Ascending aorta (tissue), 2 donors: ENCODE results near the gene TMPO. TPM values are rescaled to one million over a fixed set of nuclear protein-coding genes. Genes with fewer than 3 reads are reported as not detected.

Experiments used
- DNase-seq, 2 donors: peaks; one replicate each; pipeline ENCODE4 v3.0.0-alpha.2; 2019; ENCODE audit warnings: low spot score in 2 of 2
- H3K27ac ChIP-seq, 2 donors: fragments of 200-600 bp; sonication (generic); one replicate each; pipeline ENCODE4 v1.5.1; 2016 to 2017; ENCODE audit warnings: mild to moderate bottlenecking in 1 of 2
- H3K27me3 ChIP-seq: fragments of 200-600 bp; sonication (generic); one replicate; pipeline ENCODE4 v1.5.1; 2017
- H3K36me3 ChIP-seq, 2 donors: fragments of 200-600 bp; sonication (generic); one replicate each; pipeline ENCODE4 v1.5.1; 2016
- H3K4me1 ChIP-seq, 2 donors: fragments of 200-600 bp; sonication (generic); one replicate each; pipeline ENCODE4 v1.5.1; 2016 to 2017; ENCODE audit warnings: mild to moderate bottlenecking in 1 of 2
- H3K4me3 ChIP-seq, 2 donors: fragments of 200-600 bp; sonication (generic); one replicate each; pipeline ENCODE4 v1.5.1; 2016 to 2017; ENCODE audit warnings: mild to moderate bottlenecking in 1 of 2
- H3K9me3 ChIP-seq, 2 donors: fragments of 200-600 bp; sonication (generic); one replicate each; pipeline ENCODE4 v1.5.1; 2016
- intact Hi-C: fragments of 100-400 bp; cut with DNase I; formaldehyde crosslinking; loops from one replicate; pipeline ENCODE4 v1.15.1; 2023
- total RNA-seq: library from RNA; depleted of rRNA; stranded (reverse); fragments of >200 nt; gene quantifications from one replicate; pipeline ENCODE4 v1.1.0, GENCODE V29; 2016
- TF ChIP-seq, protein P1 (sequence below), 3 experiments: fragments of 200-600 bp in 2 of 3; fragments of 450-650 bp in 1 of 3; sonication (generic) in 2 of 3; IDR thresholded peaks; one replicate each; pipeline ENCODE4 v1.5.1; 2016 to 2019; ENCODE audit warnings: antibody characterized with exemption in 3 of 3, mild to moderate bottlenecking in 1 of 3, moderate library complexity in 1 of 3

The TMPO gene
- total RNA-seq, 1 donor from 2014 or later: 80.6 TPM

DNA sequence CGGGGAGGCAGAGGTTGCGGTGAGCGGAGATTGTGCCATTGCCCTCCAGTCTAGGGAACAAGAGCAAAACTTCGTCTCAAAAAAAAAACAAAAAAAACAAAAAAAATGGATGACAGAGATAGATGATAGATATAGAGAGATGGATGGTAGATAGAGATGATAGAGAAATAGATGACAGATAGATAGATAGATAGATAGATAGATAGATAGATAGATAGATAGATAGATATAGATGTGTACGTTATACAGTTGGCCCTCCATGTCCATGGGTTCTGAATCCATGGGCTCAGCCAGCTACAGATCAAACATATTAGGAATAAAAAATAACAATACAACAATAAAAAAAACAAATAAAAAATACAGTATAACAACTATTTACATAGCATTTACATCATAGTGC lies 65.3 kb downstream of the TMPO start:
- H3K4me3 ChIP-seq: no peak overlapping the region
- H3K36me3 ChIP-seq: no peaks in the 10 kb centered on the region
- H3K4me1 ChIP-seq: no peaks in the 10 kb centered on the region
- DNase-seq: no peak
- H3K9me3 ChIP-seq: no peaks in the 10 kb centered on the region
- no peak overlapping the region for H3K27ac ChIP-seq
- intact Hi-C loops: no loop called here
- no peaks in the 10 kb centered on the region for H3K27me3 ChIP-seq
- TF ChIP-seq, protein P1, sequence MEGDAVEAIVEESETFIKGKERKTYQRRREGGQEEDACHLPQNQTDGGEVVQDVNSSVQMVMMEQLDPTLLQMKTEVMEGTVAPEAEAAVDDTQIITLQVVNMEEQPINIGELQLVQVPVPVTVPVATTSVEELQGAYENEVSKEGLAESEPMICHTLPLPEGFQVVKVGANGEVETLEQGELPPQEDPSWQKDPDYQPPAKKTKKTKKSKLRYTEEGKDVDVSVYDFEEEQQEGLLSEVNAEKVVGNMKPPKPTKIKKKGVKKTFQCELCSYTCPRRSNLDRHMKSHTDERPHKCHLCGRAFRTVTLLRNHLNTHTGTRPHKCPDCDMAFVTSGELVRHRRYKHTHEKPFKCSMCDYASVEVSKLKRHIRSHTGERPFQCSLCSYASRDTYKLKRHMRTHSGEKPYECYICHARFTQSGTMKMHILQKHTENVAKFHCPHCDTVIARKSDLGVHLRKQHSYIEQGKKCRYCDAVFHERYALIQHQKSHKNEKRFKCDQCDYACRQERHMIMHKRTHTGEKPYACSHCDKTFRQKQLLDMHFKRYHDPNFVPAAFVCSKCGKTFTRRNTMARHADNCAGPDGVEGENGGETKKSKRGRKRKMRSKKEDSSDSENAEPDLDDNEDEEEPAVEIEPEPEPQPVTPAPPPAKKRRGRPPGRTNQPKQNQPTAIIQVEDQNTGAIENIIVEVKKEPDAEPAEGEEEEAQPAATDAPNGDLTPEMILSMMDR (IDR thresholded peaks at IDR 0.05): no peak

GRCh38 chr12:98581101-98581500 lies 65.7 kb downstream of the TMPO start:
- DNase-seq: no peak
- Histone ChIP-seq H3K4me3 (no peak overlapping the region), H3K27me3 (no peaks in the 10 kb centered on the region), H3K36me3 (no peaks in the 10 kb centered on the region), H3K27ac (no peak overlapping the region), H3K4me1 (no peaks in the 10 kb centered on the region), H3K9me3 (no peaks in the 10 kb centered on the region)
- intact Hi-C loops: no loop called here
- TF ChIP-seq, protein P1 (IDR thresholded peaks at IDR 0.05): no peak

DNA sequence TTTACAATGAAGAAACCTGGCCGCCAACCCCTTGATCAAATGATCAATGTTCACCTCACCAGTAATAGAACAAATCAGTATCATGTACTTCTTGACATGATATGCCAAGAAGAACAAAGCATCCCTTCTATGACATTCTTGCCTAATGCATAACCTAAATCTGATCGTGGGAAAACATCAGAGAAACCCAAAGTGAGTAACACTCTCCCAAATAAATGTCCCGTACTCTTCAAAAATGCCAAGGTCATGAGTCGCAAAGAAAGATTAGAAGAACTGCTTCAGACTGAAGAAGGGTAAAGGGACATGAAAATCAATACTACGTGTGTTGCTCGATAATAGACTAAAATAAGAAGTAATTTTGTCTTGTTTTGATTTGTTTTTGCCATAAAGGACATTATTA lies 66.7 kb downstream of the TMPO start:
- Histone ChIP-seq H3K36me3 (no peaks in the 10 kb centered on the region), H3K4me1 (no peaks in the 10 kb centered on the region), H3K27ac (no peak overlapping the region), H3K27me3 (no peaks in the 10 kb centered on the region), H3K4me3 (no peak overlapping the region), H3K9me3 (no peaks in the 10 kb centered on the region)
- intact Hi-C loops: no loop called here
- TF ChIP-seq, protein P1 (IDR thresholded peaks at IDR 0.05): no peak
- no peak for DNase-seq

- Histone ChIP-seq H3K36me3 (no peaks in the 10 kb centered on the region), H3K4me1 (no peaks in the 10 kb centered on the region), H3K27ac (no peak overlapping the region), H3K27me3 (no peaks in the 10 kb centered on the region), H3K9me3 (no peaks in the 10 kb centered on the region), H3K4me3 (no peak overlapping the region)
- TF ChIP-seq, protein P1 (IDR thresholded peaks at IDR 0.05): no peak
- no peak for DNase-seq
- intact Hi-C loops: no loop called here
Measured at GRCh38 chr12:98587084-98587483, 71.7 kb downstream of the TMPO start.

- no peaks in the 10 kb centered on the region for H3K27me3 ChIP-seq
- peaks cover 0 to 11% of the 10 kb centered on the region in 2 donors for H3K4me1 ChIP-seq
- intact Hi-C loops: loop anchor here (5.0 kb wide), 2 partner anchors 89 to 1551 kb away; partner anchors contain the start of gene BLTP3B
- H3K27ac ChIP-seq: no peak overlapping the region
- TF ChIP-seq, protein P1 (IDR thresholded peaks at IDR 0.05): no peak
- DNase-seq: no peak
- H3K9me3 ChIP-seq: no peaks in the 10 kb centered on the region
- no peak overlapping the region for H3K4me3 ChIP-seq
- H3K36me3 ChIP-seq: peaks cover 0 to 5% of the 10 kb centered on the region in 2 donors
Measured at GRCh38 chr12:98591209-98591608, 75.8 kb downstream of the TMPO start.

GRCh38 chr12:98592825-98593322 lies 77.5 kb downstream of the TMPO start:
- DNase-seq: no peak
- Histone ChIP-seq H3K4me1 (peaks cover 0 to 11% of the 10 kb centered on the region in 2 donors), H3K36me3 (peaks cover 11 to 13% of the 10 kb centered on the region in 2 donors), H3K27ac (peak overlapping the region; percentile 80 to 97), H3K4me3 (peak overlapping the region; percentile 44 to 99), H3K27me3 (no peaks in the 10 kb centered on the region), H3K9me3 (no peaks in the 10 kb centered on the region)
- TF ChIP-seq, protein P1 (IDR thresholded peaks at IDR 0.05): no peak
- intact Hi-C loops: loop anchor here (1.0 to 5.0 kb wide), 4 partner anchors 52 to 1549 kb away; partner anchors contain the start of genes APAF1 and BLTP3B
